IMR-90 (cell line): ENCODE results near the gene CCN5. TPM values are rescaled to one million over a fixed set of nuclear protein-coding genes. Genes with fewer than 3 reads are reported as not detected.

Experiments used
- ATAC-seq: fragments of 200-7000 bp; cut with Tn5 transposase; 2 replicates; pipeline ENCODE4 v1.9.1; 2020; ENCODE audit warnings: low read depth, mild to moderate bottlenecking, moderate library complexity
- BruUV-seq: library from RNA; stranded (reverse); fragments of 400-500 nt; replicated peaks from 2 replicates; lab custom pipeline; 2021; lab: Mats Ljungman, UMichigan
- CTCF ChIA-PET: fragments of 300-600 bp; formaldehyde crosslinking; extraction: SDS; loops from one replicate; lab custom pipeline; 2021; ENCODE audit warnings: antibody characterized with exemption; lab: Yijun Ruan, JAX
- POLR2A ChIA-PET: fragments of 300-600 bp; sonication (Branson Sonifier 250); formaldehyde crosslinking; loops from one replicate; lab custom pipeline; 2022; ENCODE audit warnings: antibody characterized with exemption; ENCODE audit not compliant: unreplicated experiment; lab: Charles Lee
- DNase-seq: peaks from one replicate; pipeline ENCODE4 v3.0.0; 2013
- H2AFZ ChIP-seq: replicated peaks from 2 replicates; pipeline ENCODE3; 2013; ENCODE audit warnings: low read length, mild to moderate bottlenecking; ENCODE audit not compliant: poor library complexity
- H2AK5ac ChIP-seq: 2 replicates; pipeline ENCODE4 v1.6.1; 2013; ENCODE audit warnings: low read depth, low read length, inconsistent platforms
- H2AK9ac ChIP-seq: replicated peaks from 2 replicates; pipeline ENCODE3; 2013; ENCODE audit warnings: mild to moderate bottlenecking, low read depth, low read length, moderate library complexity; ENCODE audit not compliant: poor library complexity
- H2BK120ac ChIP-seq: 2 replicates; pipeline ENCODE4 v1.6.1; 2013; ENCODE audit warnings: low read depth, low read length, inconsistent platforms
- H2BK15ac ChIP-seq: 3 replicates; pipeline ENCODE4 v1.6.1; 2013; ENCODE audit warnings: low read depth, low read length, inconsistent platforms
- H2BK20ac ChIP-seq: 2 replicates; pipeline ENCODE4 v1.6.1; 2013; ENCODE audit warnings: low read depth, mild to moderate bottlenecking, inconsistent platforms, low read length, moderate library complexity
- H2BK5ac ChIP-seq: 2 replicates; pipeline ENCODE4 v1.6.1; 2013; ENCODE audit warnings: mild to moderate bottlenecking, low read depth, low read length, inconsistent platforms; ENCODE audit not compliant: poor library complexity, severe bottlenecking
- H3K14ac ChIP-seq: replicated peaks from 2 replicates; pipeline ENCODE4 v1.6.1; 2013; ENCODE audit warnings: low read depth, low read length, inconsistent platforms
- H3K18ac ChIP-seq: 2 replicates; pipeline ENCODE4 v1.6.1; 2013; ENCODE audit warnings: low read depth, low read length, control low read depth
- H3K23ac ChIP-seq: 2 replicates; pipeline ENCODE4 v1.6.1; 2013; ENCODE audit warnings: low read depth, low read length, inconsistent platforms
- H3K27ac ChIP-seq: 2 replicates; pipeline ENCODE4 v1.5.1; 2013; ENCODE audit warnings: mild to moderate bottlenecking, control low read depth, low read length; ENCODE audit not compliant: insufficient read depth
- H3K27me3 ChIP-seq: 2 replicates; pipeline ENCODE4 v1.6.1; 2013; ENCODE audit warnings: low read length; ENCODE audit not compliant: control insufficient read depth, insufficient read depth
- H3K36me3 ChIP-seq: 2 replicates; pipeline ENCODE4 v1.6.1; 2013; ENCODE audit warnings: low read length, mixed read lengths; ENCODE audit not compliant: control insufficient read depth, insufficient read depth
- H3K4ac ChIP-seq: 2 replicates; pipeline ENCODE4 v1.6.1; 2013; ENCODE audit warnings: low read depth, low read length, inconsistent platforms
- H3K4me1 ChIP-seq: 2 replicates; pipeline ENCODE4 v1.6.1; 2013; ENCODE audit warnings: low read length, mixed read lengths; ENCODE audit not compliant: control insufficient read depth, insufficient read depth
- H3K4me2 ChIP-seq: 2 replicates; pipeline ENCODE4 v1.6.1; 2013; ENCODE audit warnings: low read depth, mild to moderate bottlenecking, control low read depth, low read length, moderate library complexity
- H3K4me3 ChIP-seq: 2 replicates; pipeline ENCODE4 v1.5.1; 2013; ENCODE audit warnings: low read depth, mild to moderate bottlenecking, control low read depth, low read length, moderate library complexity; ENCODE audit not compliant: insufficient read depth
- H3K56ac ChIP-seq: 2 replicates; pipeline ENCODE4 v1.6.1; 2013; ENCODE audit warnings: low read length, inconsistent platforms; ENCODE audit not compliant: insufficient read depth; ENCODE audit errors: extremely low read depth
- H3K79me1 ChIP-seq, 2 experiments: 2 replicates each; pipeline ENCODE4 v1.6.1; 2013; ENCODE audit warnings: low read length in 2 of 2, inconsistent platforms in 1 of 2, low read depth in 1 of 2
- H3K9ac ChIP-seq: 2 replicates; pipeline ENCODE4 v1.6.1; 2013; ENCODE audit warnings: low read depth, low read length, control low read depth
- H3K9me1 ChIP-seq: 2 replicates; pipeline ENCODE4 v1.6.1; 2013; ENCODE audit warnings: low read length, inconsistent platforms; ENCODE audit not compliant: insufficient read depth
- H3K9me3 ChIP-seq: 2 replicates; pipeline ENCODE4 v1.6.1; 2013; ENCODE audit warnings: low read length; ENCODE audit not compliant: control insufficient read depth, insufficient read depth
- H4K20me1 ChIP-seq: 2 replicates; pipeline ENCODE4 v1.6.1; 2013; ENCODE audit warnings: low read length, inconsistent platforms; ENCODE audit not compliant: insufficient read depth
- H4K5ac ChIP-seq: 2 replicates; pipeline ENCODE4 v1.6.1; 2013; ENCODE audit warnings: mild to moderate bottlenecking, low read depth, low read length, control low read depth
- H4K8ac ChIP-seq, 2 experiments: 2 replicates each; pipeline ENCODE4 v1.6.1; 2013; ENCODE audit warnings: low read depth in 2 of 2, low read length in 2 of 2, control low read depth in 1 of 2, inconsistent platforms in 1 of 2
- H4K91ac ChIP-seq: 2 replicates; pipeline ENCODE4 v1.6.1; 2013; ENCODE audit warnings: low read depth, low read length, inconsistent platforms; ENCODE audit not compliant: insufficient read depth
- BHLHE40 ChIP-seq: fragments of 150-350 bp; IDR thresholded peaks from 2 replicates; pipeline ENCODE4 v1.6.1; 2016; ENCODE audit warnings: mild to moderate bottlenecking, low read depth, low read length
- CHD1 ChIP-seq: IDR thresholded peaks from 2 replicates; pipeline ENCODE4 v1.6.1; 2012; ENCODE audit warnings: low read depth, low read length, improper control_type of control experiment
- MAZ ChIP-seq: IDR thresholded peaks from 2 replicates; pipeline ENCODE4 v1.6.1; 2012; ENCODE audit warnings: low read depth, mild to moderate bottlenecking, low read length, improper control_type of control experiment, moderate library complexity, borderline replicate concordance
- POLR2A ChIP-seq: IDR thresholded peaks from 2 replicates; pipeline ENCODE4 v1.6.1; 2012; ENCODE audit warnings: mild to moderate bottlenecking, low read depth, low read length
- dilution Hi-C: fragments of 300-500 bp; cut with HindIII; formaldehyde crosslinking; loops from one replicate; pipeline ENCODE4 v1.14.3; 2018; ENCODE audit warnings: low sequenced_read_pairs; ENCODE audit not compliant: unreplicated experiment
- in situ Hi-C: fragments of 300-500 bp; cut with MboI; formaldehyde crosslinking; loops from 3 replicates; pipeline ENCODE4 v1.14.3; 2019; ENCODE audit warnings: low sequenced_read_pairs, inconsistent platforms, mixed read lengths
- intact Hi-C: fragments of 100-400 bp; cut with micrococcal nuclease; formaldehyde crosslinking; loops from 2 replicates; pipeline ENCODE4 v1.10.0; 2022
- polyA plus RNA-seq, 3 experiments: library from polyadenylated mRNA; depleted of rRNA; stranded (reverse); fragments of >200 nt; gene quantifications; 2 replicates each; pipeline ENCODE4 v1.2.3, GENCODE V29; 2012; ENCODE audit warnings: low replicate concordance in 1 of 3
- total RNA-seq: library from RNA; depleted of rRNA; stranded (reverse); fragments of >200 nt; gene quantifications from 2 replicates; pipeline ENCODE4 v1.2.3, GENCODE V29; 2012
- TF ChIP-seq, protein P1 (sequence below): fragments of 150-350 bp; IDR thresholded peaks from 2 replicates; pipeline ENCODE4 v1.6.1; 2016; ENCODE audit warnings: low read depth, mild to moderate bottlenecking, low read length, moderate library complexity, borderline replicate concordance
- TF ChIP-seq, protein P2 (sequence below): fragments of 150-350 bp; IDR thresholded peaks from 2 replicates; pipeline ENCODE4 v1.6.1; 2017; ENCODE audit warnings: mild to moderate bottlenecking, antibody characterized with exemption, low read length, low read depth

CCN5 gene
- total and polyA plus RNA-seq, 2 of the 4 experiments (the other 2 are of a cell fraction) = not detected

DNA sequence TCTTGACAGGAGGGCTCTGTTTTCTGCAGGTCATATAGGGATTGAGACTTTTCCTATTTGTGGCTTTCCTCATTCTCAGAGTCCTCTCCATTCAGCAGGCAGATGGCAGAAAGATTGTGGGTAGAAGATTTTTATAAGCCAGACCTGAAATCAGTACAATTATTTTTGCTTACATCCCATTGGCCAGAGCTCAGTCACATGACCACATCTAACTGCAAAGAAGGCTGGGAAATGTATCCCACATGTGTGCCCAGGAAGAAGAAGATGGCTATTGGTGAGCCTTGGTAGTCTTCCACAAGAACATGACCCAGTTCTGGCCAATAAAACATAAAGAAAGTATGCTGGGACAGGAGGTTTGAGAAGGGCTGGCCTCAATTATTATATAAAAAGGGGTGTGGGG lies 21.5 kb upstream of the CCN5 start:
- Histone ChIP-seq H3K56ac (0 out of 2 replicates have a peak overlapping the region, but pooled peaks have one; percentile 37), H2AK9ac (no peak overlapping the region), H3K18ac (peak overlapping the region; percentile 82), H3K9me1 (peaks cover 8% of the 10 kb centered on the region; the same call in 1 of the 2 replicates), H2BK120ac (peak overlapping the region; percentile 90), H3K4ac (peak overlapping the region; percentile 85), H4K20me1 (peaks cover 2% of the 10 kb centered on the region; the same call in 1 of the 2 replicates), H3K79me1 (no peaks in the 10 kb centered on the region), H4K91ac (peak overlapping the region; percentile 88), H3K9me3 (peaks cover 8% of the 10 kb centered on the region), H3K14ac (peak overlapping the region; percentile 54), H2BK15ac (peak overlapping the region; percentile 38; the same call in 2 of the 3 replicates), H4K8ac (peak overlapping the region; percentile 38 to 67), H3K27me3 (peaks cover 2% of the 10 kb centered on the region; the same call in 1 of the 2 replicates), H3K23ac (peak overlapping the region; percentile 73; the same call in 1 of the 2 replicates), H3K4me2 (no peak overlapping the region), H2AFZ (no peak overlapping the region), H3K4me3 (no peak overlapping the region), H2BK20ac (peak overlapping the region; percentile 82), H2AK5ac (peak overlapping the region; percentile 98; the same call in 1 of the 2 replicates), H3K27ac (peak overlapping the region; percentile 66; the same call in 1 of the 2 replicates), H2BK5ac (peak overlapping the region; percentile 63), H3K4me1 (peaks cover 32% of the 10 kb centered on the region), H3K9ac (no peak overlapping the region), H3K36me3 (no peaks in the 10 kb centered on the region), H4K5ac (peak overlapping the region; percentile 75; the same call in 1 of the 2 replicates)
- TF ChIP-seq, protein P1, sequence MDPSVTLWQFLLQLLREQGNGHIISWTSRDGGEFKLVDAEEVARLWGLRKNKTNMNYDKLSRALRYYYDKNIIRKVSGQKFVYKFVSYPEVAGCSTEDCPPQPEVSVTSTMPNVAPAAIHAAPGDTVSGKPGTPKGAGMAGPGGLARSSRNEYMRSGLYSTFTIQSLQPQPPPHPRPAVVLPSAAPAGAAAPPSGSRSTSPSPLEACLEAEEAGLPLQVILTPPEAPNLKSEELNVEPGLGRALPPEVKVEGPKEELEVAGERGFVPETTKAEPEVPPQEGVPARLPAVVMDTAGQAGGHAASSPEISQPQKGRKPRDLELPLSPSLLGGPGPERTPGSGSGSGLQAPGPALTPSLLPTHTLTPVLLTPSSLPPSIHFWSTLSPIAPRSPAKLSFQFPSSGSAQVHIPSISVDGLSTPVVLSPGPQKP = no peak
- TF ChIP-seq BHLHE40 = no peak
- no peak for TF ChIP-seq MAZ
- no peak for TF ChIP-seq POLR2A
- TF ChIP-seq, protein P2, sequence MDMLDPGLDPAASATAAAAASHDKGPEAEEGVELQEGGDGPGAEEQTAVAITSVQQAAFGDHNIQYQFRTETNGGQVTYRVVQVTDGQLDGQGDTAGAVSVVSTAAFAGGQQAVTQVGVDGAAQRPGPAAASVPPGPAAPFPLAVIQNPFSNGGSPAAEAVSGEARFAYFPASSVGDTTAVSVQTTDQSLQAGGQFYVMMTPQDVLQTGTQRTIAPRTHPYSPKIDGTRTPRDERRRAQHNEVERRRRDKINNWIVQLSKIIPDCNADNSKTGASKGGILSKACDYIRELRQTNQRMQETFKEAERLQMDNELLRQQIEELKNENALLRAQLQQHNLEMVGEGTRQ = peak; percentile 67; the same call in 1 of the 2 replicates
- no peak for TF ChIP-seq CHD1
- BruUV-seq = no TSS peak
- DNase-seq (no peak), ATAC-seq (no peak)
- ChIA-PET POLR2A (no interaction called here), CTCF (no interaction called here)
- in situ Hi-C loops = no loop called here
- intact Hi-C loops = loop anchor here (2.0 to 10.0 kb wide), 2 partner anchors 27 to 1081 kb away; no protein-coding TSS in a partner anchor
- dilution Hi-C loops = no loop called here
